HG03460 (cell line): Measurements from ENCODE around the gene DOHH.

ENCODE experiments used
- ATAC-seq: cut with Tn5 transposase; IDR thresholded peaks from one replicate; pipeline ENCODE4 v1.9.1; 2021; ENCODE audit not compliant: unreplicated experiment

Gene DOHH, protein sequence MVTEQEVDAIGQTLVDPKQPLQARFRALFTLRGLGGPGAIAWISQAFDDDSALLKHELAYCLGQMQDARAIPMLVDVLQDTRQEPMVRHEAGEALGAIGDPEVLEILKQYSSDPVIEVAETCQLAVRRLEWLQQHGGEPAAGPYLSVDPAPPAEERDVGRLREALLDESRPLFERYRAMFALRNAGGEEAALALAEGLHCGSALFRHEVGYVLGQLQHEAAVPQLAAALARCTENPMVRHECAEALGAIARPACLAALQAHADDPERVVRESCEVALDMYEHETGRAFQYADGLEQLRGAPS

DNA sequence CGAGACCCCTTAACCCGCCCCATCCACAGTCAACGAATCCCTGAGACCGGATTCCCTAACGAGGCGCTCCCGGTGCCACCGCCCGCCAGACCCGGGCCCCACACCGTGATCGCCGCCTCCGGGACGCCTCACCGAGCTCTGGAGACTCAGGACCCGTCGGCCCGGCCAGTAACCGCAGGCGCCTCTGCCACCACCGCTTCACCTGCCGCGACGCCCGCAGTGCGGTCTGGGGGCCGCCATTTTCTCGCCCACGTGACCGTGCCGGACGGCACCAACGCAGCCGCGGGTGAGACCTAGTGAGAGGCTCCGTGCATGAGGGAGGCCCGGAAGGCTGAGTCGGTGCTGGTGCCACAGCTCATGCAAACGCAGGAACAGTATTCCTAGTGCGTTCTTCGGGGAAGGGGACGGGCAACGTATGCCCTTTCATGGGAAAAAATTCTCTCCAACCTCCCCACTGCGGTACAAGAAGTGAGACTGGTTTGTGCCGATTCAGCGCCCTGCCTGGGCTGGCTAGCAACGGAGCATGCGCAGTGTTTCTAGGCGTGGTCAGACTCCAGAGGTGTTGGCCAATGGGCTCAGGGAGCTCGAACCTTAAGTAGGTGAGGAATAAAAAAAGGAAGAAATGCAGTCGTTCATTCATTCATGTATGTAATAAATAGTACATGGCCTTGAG is at the start of gene DOHH:
DOHH (minus strand) TSS at position 246 of the 673 bp plus-strand sequence. CDS start 3,860 bp downstream, outside the sequence.
- ATAC-seq, result peak; percentile 77

DNA sequence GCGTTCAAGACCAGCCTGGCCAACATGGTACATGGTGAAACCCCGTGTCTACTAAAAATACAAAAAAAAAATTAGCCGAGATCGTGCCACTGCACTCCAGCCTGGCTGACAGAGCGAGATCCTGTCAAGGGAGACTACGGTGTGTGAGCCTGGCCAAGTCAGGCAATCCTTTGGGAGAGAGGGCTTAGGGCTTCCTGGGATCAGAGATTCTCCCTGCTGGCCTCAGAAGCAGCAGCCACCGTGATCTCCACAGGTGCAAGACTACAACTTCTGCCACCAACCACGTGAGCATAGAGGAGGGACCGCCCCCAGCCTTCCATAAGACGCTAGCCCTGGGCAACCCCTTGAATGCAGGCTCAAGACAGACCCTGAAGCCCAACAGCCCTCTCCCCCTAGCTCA is 49.3 kb upstream of the DOHH start:
- no peak for ATAC-seq

DNA sequence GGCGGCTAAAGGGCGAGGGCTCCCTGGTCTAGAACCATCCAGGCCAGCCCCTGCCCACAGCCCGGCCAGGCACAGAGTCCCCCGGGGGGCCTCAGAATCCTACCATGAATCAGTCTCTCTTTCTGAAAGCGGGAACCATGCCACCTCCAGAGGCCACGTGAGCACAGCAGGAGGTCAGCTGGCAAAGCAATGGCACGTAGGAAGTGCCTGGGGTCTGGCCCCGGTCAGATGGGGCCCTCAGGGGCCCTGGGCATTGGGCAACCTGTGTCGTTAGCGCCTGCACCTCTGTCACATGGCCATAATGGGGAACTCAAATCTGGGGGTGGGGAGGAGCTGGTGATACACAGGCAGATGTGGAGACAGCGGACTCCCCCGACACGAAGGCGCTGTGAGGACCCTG is 48.1 kb upstream of the DOHH start:
- ATAC-seq, result no peak

DNA sequence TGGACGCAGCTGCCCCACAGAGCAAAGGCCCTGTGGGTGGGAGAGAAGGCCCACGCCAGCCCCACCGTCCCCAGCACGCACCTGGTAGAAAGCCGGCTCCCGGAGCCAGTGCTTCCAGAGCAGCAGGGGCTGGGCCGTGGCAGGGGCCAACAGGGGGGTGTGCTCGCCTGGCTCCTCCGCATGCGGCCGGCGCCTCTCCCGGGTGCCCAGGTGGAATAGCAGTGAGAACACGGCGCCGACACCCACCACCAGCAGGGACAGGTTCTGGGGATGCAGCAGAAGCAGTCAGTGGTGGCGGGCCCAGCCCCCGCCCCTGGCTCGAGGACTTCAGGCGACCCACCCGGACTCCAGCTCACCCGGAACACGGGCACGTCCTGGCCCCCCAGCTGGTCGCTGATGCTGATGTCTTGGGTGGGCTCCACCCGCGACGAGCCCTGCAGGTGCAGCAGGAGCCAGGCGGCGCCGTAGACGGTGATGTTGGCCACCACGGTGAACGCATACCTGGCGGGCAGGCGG is 47.4 kb upstream of the DOHH start:
- ATAC-seq, result no peak

DNA sequence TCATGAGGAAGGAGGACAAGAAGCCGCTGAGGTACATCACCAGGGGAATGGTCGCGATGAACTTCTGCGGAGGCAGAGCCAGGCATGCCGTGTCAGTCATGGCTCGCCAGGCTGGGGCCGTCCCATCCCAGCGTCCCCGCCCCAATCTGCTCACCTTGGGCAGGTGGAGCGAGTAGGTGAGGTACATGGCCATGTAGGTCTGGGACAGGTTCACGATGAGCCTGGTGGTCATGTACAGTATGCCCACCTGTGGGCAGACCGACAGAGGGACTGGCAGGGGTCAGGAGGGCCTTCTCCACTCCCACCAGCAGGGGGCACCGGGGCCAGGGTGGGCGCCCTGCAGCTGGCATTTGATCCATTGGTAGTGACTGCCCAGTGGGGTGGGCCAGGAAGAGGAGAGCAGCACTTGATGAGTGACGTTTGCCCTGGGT is 46.8 kb upstream of the DOHH start:
- ATAC-seq, result no peak

DNA sequence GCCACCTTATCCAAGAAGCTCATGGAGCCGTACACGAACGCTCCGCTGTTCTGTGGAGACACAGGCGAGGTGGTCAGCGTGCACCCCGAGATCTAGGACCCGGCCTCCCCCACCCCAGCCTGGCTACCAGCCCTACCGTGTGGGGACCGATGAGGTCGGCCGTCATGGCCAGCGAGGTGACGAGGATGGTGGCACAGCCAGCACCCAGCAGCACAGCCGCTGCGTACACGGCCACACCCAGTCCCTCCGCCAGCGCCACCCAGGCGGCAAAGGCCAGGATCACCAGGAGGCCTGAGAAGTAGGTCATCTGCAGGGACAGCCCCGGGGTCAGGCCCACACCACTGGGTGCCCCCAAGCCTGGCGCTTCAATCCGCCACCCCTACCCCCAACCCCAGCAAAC is 45.6 kb upstream of the DOHH start:
- no peak for ATAC-seq

DNA sequence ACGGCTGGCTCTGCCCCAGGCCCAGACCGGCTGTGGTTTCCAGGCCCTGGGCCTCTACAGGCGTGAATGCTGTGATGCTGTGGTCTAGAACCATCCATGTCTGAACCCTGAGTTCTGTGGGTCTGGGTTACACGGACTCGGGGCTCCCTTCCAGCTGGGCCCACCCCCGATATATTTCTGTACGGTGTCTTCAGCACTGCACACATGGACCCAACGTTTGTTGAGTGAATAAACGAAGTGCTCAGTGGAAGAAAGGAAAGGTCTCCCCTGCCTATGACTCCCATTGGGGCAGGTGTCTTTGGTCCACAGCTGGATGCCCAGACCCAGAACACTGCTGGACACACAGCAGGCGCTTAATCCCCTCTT is 45.2 kb upstream of the DOHH start:
- ATAC-seq, result no peak

DNA sequence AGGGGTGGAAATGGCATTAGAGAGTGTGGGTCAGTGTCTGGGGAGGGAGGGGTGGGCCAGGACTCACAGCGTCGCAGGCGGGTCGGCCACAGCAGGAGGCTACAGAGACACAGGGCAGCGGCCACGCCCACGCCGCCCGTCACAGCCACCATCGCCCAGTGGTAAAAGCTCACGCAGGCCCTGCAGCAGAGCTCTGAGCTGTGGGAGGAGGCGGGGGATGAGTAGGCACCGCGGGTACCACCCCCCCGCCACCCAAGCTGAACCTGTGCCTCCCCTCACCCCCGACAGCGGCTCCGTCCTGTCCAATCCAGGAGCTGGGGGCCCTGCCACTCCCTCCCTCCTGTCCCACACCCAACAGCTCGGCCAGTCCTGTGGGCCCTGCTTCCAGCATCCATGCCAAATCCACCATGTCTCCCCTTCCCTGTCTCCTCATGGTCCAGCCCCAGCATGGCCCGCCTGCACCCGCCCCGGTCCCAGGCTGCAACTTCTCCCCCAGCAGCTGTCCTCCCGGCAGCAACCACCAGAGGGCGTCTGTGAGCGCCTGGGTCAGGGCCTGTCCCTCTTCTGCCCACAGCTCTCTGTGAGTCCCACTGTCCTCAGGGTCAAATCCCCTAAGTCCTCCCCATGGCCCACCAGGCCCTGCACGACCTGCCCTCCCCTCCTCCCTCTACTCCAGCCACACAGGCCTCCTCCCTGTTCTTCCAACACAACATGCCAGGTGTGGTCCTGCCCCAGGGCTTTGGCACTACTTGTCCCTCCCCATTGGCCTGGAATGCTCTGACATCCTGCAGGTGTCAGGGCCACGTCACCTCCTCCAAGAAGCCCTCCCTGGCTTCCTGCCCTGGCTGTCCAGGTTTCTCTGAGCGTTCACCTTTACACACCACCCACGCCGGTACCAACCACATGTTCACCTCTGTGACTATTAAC is 44.5 kb upstream of the DOHH start:
- ATAC-seq, result no peak

DNA sequence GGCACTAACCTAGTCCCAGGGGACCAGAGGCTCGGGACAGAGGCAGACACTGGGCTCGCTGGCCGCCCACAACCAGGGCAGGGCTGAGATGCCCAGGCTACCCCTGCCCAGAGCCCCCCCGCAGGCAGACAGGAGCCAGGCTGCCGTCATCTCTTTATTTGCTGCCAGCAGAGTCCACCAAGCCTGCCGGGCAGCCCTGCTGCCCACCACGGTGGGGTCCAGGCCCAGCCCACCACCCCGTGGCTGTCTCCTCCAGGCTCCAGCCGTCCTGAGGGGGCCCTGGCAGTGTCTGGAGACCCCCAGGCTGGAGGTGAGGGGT is 43.5 kb upstream of the DOHH start:
- ATAC-seq, result no peak

DNA sequence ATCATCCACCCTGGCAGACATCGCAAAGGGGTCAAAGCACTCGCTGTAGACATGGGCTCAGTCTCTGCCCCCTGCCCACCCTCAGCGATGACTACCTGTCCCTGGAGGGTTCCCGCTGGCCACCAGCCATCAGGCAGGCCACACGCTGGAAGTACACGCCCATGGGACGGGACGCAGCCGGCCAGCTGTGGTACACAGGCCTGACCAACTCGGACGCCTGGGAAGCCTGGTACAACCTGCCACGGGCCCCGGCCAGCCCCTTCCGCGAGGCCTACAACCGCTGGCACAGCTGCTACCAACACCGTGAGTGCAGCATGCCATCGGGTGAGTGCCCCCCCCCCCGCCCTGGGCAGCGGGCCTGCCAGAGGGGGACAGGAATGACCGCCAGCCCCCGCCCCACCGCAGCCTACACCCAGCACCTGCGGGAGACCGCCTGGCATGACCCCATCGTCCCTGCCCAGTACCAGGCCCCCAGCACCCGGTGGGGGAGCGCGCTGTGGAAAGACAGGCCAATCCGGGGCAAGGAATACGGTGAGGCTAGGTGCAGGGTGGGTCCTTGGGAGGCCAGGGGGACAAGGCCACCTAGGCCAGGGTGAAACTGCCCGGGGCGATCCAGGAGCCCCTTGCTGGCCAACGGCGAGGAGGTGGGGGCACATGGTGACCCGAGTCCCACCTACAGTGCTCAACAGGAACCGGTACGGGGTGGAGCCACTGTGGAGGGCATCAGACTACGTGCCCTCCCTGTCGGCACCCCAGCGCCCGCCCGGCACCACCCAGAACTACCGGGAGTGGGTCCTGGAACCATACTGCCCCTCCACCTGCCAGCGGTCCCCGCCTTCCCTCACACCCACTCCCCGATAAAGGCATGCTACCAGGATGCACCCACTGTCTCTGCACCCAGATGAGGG is 42.9 kb upstream of the DOHH start:
- ATAC-seq, result no peak

DNA sequence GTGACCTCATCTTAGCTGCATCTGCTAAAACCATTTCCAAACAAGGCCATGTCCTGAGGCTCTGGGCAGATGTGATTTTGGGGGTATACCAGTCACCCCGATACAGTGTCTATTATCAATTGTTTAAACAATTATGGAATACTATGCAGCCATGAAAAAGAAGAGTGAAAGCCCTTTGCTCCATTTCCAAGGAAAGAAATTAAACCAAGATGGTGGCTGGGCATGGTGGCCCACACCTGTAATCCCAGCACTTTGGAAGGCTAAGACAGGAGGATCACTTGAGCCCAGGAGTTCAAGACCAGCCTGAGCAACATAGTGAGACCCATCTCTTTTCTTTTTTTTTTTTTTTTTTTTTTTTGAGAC is 39.3 kb upstream of the DOHH start:
- no peak for ATAC-seq

DNA sequence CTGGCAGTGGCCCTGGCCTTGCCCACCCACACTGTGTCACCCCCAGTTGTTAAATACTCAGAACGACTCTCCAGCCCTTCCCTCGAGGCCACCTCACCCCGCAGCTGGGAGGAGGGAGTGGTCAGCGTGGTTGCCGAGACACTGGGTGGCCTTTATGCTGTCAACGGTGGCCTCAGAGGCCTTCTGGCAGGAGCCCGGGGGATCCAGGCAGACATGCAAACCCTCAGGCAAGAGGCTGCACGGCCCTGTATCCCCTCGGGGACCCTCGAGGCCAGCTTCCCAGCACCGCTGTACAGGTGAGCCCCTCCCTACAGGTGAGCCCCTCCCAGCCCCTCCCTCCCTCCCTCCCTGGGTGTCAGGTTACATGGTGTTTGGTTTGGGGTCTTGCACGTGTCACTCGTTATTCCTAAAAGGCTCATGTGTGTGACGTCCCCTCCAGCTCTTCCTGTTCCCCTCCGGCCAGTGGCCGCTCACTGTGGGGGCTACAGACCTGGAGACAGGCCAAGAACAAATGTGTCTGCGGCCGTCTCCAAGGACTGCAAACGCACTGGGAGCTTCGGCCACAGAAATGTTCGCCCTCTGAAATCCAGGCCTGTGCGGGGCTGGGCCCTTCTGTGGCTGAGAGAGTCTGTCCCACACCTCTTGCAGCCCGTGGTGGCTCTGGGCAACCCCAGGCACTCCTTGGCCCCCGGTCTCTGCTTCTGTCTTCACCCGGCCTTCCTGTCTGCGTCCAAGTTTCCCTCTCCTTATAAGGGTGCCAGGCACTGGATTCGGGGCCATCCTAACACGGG is 38.7 kb upstream of the DOHH start, which contains the start of gene TEKTIP1:
TEKTIP1 (plus strand) TSS at position 210 of the 791 bp plus-strand sequence; CDS start at position 214, 4 bp downstream.
- no peak for ATAC-seq

DNA sequence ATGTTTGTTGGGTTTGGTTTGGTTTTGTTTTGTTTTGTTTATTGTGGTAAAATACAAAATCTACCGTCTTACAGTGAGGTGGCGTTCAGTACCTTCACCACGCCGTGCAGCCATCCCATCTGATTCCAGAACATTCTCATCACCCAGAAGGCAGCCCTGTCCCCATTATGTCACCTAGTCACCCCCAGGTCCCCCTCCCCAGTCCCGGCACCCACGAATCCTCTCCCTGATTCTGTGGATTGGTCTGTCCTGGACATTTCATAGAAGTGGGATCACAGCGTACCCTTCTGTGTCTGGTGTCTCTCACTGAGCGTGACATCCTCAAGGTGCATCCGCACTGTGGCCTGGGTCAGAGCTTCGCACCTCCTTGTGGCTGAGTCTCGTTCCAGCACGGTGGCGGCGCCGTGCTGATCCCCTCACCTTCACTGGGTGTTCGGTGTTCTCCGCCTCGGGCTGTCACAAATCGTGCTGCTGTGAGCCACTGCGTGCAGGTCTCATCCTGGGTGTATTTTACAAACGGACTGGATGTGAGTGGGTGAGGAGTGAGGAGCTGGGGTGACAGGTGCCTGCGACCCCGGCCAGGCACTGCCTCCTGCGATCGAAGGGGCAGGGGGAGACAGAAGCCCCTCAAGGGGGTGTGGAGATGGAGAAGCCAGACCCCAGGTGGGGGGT is 37.9 kb upstream of the DOHH start:
- no peak for ATAC-seq

DNA sequence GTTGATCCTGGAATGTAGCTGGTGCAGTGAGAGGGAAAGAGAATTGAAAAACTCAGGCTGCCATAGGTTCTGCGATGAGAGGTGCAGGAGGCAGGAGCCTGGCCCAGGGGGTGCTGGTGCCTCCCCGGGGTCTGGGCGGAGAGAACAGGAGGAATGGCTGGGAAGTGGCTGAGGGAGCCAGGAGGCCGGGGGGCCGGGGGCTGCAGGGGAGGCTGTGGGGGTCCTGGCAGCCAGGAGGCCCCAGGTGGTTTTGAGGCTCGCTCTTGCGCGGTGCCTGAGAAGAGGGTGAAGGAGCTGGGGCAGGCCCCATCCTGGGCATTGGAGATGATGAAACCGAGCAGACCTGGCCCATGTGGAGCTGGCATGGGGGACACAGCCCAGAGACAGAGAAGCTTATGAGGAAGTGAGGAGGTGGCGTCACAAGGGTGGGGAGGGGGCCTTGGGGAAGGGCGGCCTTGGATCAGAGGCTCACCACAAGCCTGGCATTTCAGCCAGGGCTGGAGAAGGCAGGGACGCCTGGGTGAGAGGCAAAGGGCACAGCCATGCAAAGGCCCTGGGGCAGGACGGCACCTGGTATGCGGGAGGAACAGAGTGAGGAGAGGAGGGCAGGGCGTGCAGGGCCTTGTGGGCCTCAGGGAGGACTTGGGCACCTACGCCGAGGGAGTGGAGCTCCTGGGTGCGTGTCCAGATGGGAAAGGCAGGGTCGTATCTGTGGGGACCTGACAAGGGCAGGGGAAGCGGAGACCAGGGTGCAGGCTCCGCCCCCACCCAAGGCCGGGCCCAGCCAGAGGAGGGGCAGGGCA is 37.2 kb upstream of the DOHH start:
- no peak for ATAC-seq

DNA sequence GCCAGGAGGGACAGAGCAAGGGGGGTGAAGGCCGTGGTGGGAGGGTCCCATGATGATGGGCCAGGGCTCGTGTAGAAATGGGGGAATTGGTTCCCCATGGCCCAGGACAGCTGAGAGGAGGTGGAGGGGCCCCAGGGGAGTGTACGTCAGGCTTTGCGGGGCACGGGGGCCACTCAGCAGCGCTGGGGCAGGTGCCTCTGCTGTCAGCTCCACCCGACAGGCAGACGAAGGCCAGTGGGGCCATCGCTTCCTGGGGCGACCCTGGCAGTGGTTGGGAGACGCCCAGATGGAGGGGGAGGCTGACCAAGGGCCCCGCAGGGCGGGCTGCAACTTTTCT is 36.6 kb upstream of the DOHH start:
- no peak for ATAC-seq

DNA sequence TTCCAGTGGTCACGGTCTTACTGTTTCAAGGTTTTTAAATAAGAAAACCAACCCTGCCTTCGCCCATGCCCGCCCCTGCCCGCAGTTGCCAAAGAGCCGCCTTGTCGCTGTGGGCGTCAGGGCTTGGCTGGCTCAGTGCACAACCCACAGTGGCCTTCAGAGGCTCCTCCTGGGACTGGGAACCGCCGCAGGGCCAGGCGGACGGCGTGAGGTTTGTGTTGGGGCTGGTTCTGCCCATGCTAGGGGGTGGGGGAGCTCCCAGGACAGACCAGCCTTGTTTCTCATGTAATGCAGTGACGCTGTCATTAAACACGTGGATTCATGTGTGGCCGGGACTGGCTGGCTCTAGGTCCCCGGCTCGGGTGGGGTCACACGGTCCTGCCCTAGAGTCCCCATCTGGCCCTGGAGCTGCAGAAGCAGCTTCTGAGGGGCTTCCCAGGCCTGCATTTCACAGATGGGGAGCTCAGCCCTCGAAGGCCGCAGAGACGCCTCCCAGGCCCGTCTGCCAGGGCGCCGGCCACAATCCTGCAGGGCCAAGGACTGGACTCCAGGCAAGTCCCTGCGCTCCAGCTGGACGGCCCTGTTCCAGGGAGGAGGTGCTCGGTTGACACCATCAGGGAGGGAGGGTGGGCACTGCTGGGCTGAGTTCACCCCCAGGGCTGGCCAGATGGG is 36.1 kb upstream of the DOHH start:
- ATAC-seq, result no peak

DNA sequence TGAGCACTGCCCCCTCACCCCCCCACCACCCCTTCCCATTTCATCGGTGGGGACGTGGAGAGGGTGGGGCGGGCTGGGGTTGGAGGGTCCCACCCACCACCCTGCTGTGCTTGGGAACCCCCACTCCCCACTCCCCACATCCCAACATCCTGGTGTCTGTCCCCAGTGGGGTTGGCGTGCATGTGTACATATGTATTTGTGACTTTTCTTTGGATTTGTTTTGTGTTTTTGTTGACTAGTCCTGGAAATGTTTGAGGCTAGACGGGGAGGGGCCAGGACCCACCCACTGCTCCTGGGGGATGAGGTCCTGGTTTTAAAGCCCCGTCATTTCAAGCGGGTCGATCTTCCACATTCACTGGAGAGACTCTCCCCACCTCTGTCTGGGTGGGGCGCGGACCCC is 35.5 kb upstream of the DOHH start:
- no peak for ATAC-seq

DNA sequence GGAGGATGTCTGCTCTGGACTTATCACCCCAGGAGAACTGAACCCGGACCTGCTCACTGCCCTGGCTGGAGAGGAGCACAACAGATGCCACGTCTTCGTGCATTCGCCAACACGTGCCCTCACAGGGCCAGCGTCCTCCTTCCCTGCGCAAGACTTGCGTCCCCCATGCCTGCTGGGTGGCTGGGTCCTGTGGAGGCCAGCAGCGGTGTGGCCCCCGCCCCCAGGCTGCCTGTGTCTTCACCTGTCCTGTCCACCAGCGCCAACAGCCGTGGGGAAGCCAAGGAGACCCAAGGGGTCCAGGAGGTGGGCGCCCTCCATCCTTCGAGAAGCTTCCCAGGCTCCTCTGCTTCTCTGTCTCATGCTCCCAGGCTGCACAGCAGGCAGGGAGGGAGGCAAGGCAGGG is 35.1 kb upstream of the DOHH start:
- no peak for ATAC-seq
